Lung microvascular endothelial cell (primary cell): Measurements from ENCODE around the gene RAP1GAP2. TPM values are rescaled to one million over a fixed set of nuclear protein-coding genes. Genes with fewer than 3 reads are reported as not detected.
"Not testable (repeated sequence)": the region's sequence is repeated elsewhere in the genome, so short reads cannot be mapped to it uniquely, and the experiment has no call there.

Source experiments
- DNase-seq, 2 donors: peaks; one replicate each; pipeline versions ENCODE4 v3.0.0 to v3.0.0-alpha.2; 2010; ENCODE audit warnings: low read depth in 2 of 2
- total RNA-seq: library from RNA; depleted of rRNA; stranded (reverse); fragments of >200 nt; gene quantifications from 2 replicates; pipeline ENCODE4 v1.2.1, GENCODE V29; 2014

RAP1GAP2 gene
- total RNA-seq, result 0.87 and 1.2 TPM in 2 replicates

GRCh38 chr17:2796164-2797125, at the start of gene RAP1GAP2:
RAP1GAP2 (plus strand) TSS chr17:2796438; CDS start chr17:2796528, 90 bp downstream.
- DNase-seq, result no peak

- DNase-seq, result no peak
Measured at GRCh38 chr17:2749058-2749783, 47.0 kb upstream of the RAP1GAP2 start, which contains the start of gene CCDC92B. CCDC92B (minus strand) TSS chr17:2749652; CDS start chr17:2735145, 14,507 bp downstream.

- DNase-seq, result peak; percentile 72 to 78
Measured at GRCh38 chr17:2749784-2750181, 46.5 kb upstream of the RAP1GAP2 start.

GRCh38 chr17:2750721-2751120, 45.5 kb upstream of the RAP1GAP2 start:
- no peak for DNase-seq

- DNase-seq, result no peak
Measured at GRCh38 chr17:2751491-2751890, 44.7 kb upstream of the RAP1GAP2 start.

GRCh38 chr17:2755891-2756724, 40.1 kb upstream of the RAP1GAP2 start:
- DNase-seq, result no peak

- no peak for DNase-seq
Measured at GRCh38 chr17:2758870-2759269, 37.4 kb upstream of the RAP1GAP2 start.

- DNase-seq, result no peak
Measured at GRCh38 chr17:2770129-2770528, 26.1 kb upstream of the RAP1GAP2 start.

- DNase-seq, result no peak
Measured at GRCh38 chr17:2775206-2775605, 21.0 kb upstream of the RAP1GAP2 start.

GRCh38 chr17:2776589-2777241, 19.5 kb upstream of the RAP1GAP2 start:
- DNase-seq, result no peak

GRCh38 chr17:2777242-2777867, 18.9 kb upstream of the RAP1GAP2 start:
- no peak for DNase-seq

GRCh38 chr17:2778489-2778888, 17.7 kb upstream of the RAP1GAP2 start:
- no peak for DNase-seq

GRCh38 chr17:2779545-2779944, 16.7 kb upstream of the RAP1GAP2 start:
- DNase-seq, result no peak

- no peak for DNase-seq
Measured at GRCh38 chr17:2780256-2780655, 16.0 kb upstream of the RAP1GAP2 start.

GRCh38 chr17:2780931-2781454, 15.2 kb upstream of the RAP1GAP2 start:
- no peak for DNase-seq

- not testable (repeated sequence) for DNase-seq
Measured at GRCh38 chr17:2781598-2781997, 14.6 kb upstream of the RAP1GAP2 start.

GRCh38 chr17:2782055-2782454, 14.2 kb upstream of the RAP1GAP2 start:
- no peak for DNase-seq

GRCh38 chr17:2783310-2784030, 12.8 kb upstream of the RAP1GAP2 start:
- no peak for DNase-seq

- DNase-seq, result no peak
Measured at GRCh38 chr17:2784864-2785263, 11.4 kb upstream of the RAP1GAP2 start.
